HG02642 (cell line): ENCODE measurements around the gene TLDC2.
"Not testable (repeated sequence)": the region's sequence is repeated elsewhere in the genome, so short reads cannot be mapped to it uniquely, and the experiment has no call there.

ENCODE experiments used
- ATAC-seq: cut with Tn5 transposase; IDR thresholded peaks from one replicate; pipeline ENCODE4 v1.9.1; 2021; ENCODE audit warnings: mild to moderate bottlenecking; ENCODE audit not compliant: unreplicated experiment, poor library complexity

The TLDC2 gene

GRCh38 chr20:36866681-36867495 lies 9.1 kb upstream of the TLDC2 start:
- no peak for ATAC-seq

GRCh38 chr20:36871640-36872570 lies 4.0 kb upstream of the TLDC2 start:
- ATAC-seq: no peak

GRCh38 chr20:36872852-36873251 lies 3.1 kb upstream of the TLDC2 start:
- no peak for ATAC-seq

GRCh38 chr20:36873498-36874189 lies 2.3 kb upstream of the TLDC2 start:
- no peak for ATAC-seq

- ATAC-seq: not testable (repeated sequence)
Observed at GRCh38 chr20:36875093-36875492, 845 bp upstream of the TLDC2 start.

GRCh38 chr20:36876473-36876833 lies 515 bp downstream of the TLDC2 start:
- no peak for ATAC-seq

GRCh38 chr20:36878941-36879340 lies 3.0 kb downstream of the TLDC2 start:
- no peak for ATAC-seq

- no peak for ATAC-seq
Observed at GRCh38 chr20:36880741-36881250, 4.9 kb downstream of the TLDC2 start.

- ATAC-seq: no peak
Observed at GRCh38 chr20:36881331-36881730, 5.4 kb downstream of the TLDC2 start.

- ATAC-seq: peak; percentile 48
Observed at GRCh38 chr20:36881888-36882287, 6.0 kb downstream of the TLDC2 start.

GRCh38 chr20:36883977-36884535 lies 8.1 kb downstream of the TLDC2 start:
- ATAC-seq: no peak

- no peak for ATAC-seq
Observed at GRCh38 chr20:36885356-36885755, 9.4 kb downstream of the TLDC2 start.

- ATAC-seq: peak; percentile 74
Observed at GRCh38 chr20:36886859-36887751, 11.2 kb downstream of the TLDC2 start.

- ATAC-seq: no peak
Observed at GRCh38 chr20:36887752-36888090, 11.8 kb downstream of the TLDC2 start.

- no peak for ATAC-seq
Observed at GRCh38 chr20:36888880-36889516, 13.1 kb downstream of the TLDC2 start.

GRCh38 chr20:36890586-36890985 lies 14.6 kb downstream of the TLDC2 start:
- no peak for ATAC-seq

- no peak for ATAC-seq
Observed at GRCh38 chr20:36891211-36891610, 15.3 kb downstream of the TLDC2 start.

- no peak for ATAC-seq
Observed at GRCh38 chr20:36893801-36894200, 17.9 kb downstream of the TLDC2 start.

GRCh38 chr20:36895036-36895435 lies 19.1 kb downstream of the TLDC2 start:
- no peak for ATAC-seq
